ENCODE results near the gene LIN28B.
"Not testable (repeated sequence)": the region's sequence is repeated elsewhere in the genome, so short reads cannot be mapped to it uniquely, and the experiment has no call there.

The LIN28B gene

GRCh38 chr6:104983776-104984175 is 26.9 kb downstream of the LIN28B start:
- TF ChIP-seq CTCF (IDR thresholded peaks at IDR 0.05; ENCODE audit: extremely low read depth, missing control alignments) = no peak
- DNase-seq (ENCODE audit: low spot score) = no peak

GRCh38 chr6:104984831-104985230 is 27.9 kb downstream of the LIN28B start:
- TF ChIP-seq CTCF (IDR thresholded peaks at IDR 0.05; ENCODE audit: extremely low read depth, missing control alignments) = no peak
- no peak for DNase-seq (ENCODE audit: low spot score)

- DNase-seq (ENCODE audit: low spot score) = not testable (repeated sequence)
These were observed 29.0 kb downstream of the LIN28B start for GRCh38 chr6:104985875-104986274.

GRCh38 chr6:104986625-104987024 is 29.7 kb downstream of the LIN28B start:
- no peak for TF ChIP-seq CTCF (IDR thresholded peaks at IDR 0.05; ENCODE audit: extremely low read depth, missing control alignments)
- DNase-seq (ENCODE audit: low spot score) = no peak

- no peak for TF ChIP-seq CTCF (IDR thresholded peaks at IDR 0.05; ENCODE audit: extremely low read depth, missing control alignments)
- no peak for DNase-seq (ENCODE audit: low spot score)
These were observed 30.3 kb downstream of the LIN28B start for GRCh38 chr6:104987218-104987617.

GRCh38 chr6:104990085-104990484 is 33.2 kb downstream of the LIN28B start:
- TF ChIP-seq CTCF (IDR thresholded peaks at IDR 0.05; ENCODE audit: extremely low read depth, missing control alignments) = no peak
- DNase-seq (ENCODE audit: low spot score) = no peak

- not testable (repeated sequence) for DNase-seq (ENCODE audit: low spot score)
These were observed 34.2 kb downstream of the LIN28B start for GRCh38 chr6:104991062-104991461.

- DNase-seq (ENCODE audit: low spot score) = not testable (repeated sequence)
These were observed 36.7 kb downstream of the LIN28B start for GRCh38 chr6:104993576-104993975.

- DNase-seq (ENCODE audit: low spot score) = no peak
- TF ChIP-seq CTCF (IDR thresholded peaks at IDR 0.05; ENCODE audit: extremely low read depth, missing control alignments) = no peak
These were observed 39.2 kb downstream of the LIN28B start for GRCh38 chr6:104995989-104996617.
